Measurements from ENCODE around the gene PLA2G2F. TPM values are rescaled to one million over a fixed set of nuclear protein-coding genes. Genes with fewer than 3 reads are reported as not detected.

The PLA2G2F gene
- total and polyA plus RNA-seq, 3 donors from 2014 or later: not detected

DNA sequence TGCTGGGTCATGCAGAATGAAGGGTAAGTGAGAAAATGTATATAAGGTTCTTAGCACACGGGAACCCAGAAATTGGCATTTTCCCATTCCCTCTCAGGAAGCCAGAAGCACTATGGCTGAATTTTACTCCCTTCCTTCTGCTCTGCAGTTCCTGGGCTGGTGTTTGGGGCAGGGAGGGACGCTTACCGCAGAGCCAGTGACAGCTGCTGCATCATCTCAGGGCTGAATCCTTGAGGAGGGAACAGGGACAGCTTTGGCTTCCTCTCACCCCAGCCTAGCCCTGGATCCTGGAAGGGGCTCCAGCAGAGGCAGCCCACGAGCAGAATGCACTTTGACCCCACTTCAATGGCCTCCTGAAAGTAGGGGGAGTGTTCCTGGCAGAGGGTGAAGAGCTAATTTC is 31.8 kb upstream of the PLA2G2F start:
- TF ChIP-seq, protein P1, sequence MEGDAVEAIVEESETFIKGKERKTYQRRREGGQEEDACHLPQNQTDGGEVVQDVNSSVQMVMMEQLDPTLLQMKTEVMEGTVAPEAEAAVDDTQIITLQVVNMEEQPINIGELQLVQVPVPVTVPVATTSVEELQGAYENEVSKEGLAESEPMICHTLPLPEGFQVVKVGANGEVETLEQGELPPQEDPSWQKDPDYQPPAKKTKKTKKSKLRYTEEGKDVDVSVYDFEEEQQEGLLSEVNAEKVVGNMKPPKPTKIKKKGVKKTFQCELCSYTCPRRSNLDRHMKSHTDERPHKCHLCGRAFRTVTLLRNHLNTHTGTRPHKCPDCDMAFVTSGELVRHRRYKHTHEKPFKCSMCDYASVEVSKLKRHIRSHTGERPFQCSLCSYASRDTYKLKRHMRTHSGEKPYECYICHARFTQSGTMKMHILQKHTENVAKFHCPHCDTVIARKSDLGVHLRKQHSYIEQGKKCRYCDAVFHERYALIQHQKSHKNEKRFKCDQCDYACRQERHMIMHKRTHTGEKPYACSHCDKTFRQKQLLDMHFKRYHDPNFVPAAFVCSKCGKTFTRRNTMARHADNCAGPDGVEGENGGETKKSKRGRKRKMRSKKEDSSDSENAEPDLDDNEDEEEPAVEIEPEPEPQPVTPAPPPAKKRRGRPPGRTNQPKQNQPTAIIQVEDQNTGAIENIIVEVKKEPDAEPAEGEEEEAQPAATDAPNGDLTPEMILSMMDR (IDR thresholded peaks at IDR 0.05): no peak
- TF ChIP-seq POLR2A (IDR thresholded peaks at IDR 0.05): no peak
- intact Hi-C loops (cut with DNase I; ENCODE audit: low total_unique reads): loop anchor here (10.0 kb wide), 1 partner anchor 97 kb away; no protein-coding TSS in a partner anchor
- Histone ChIP-seq H3K4me1 (peaks cover 15% of the 10 kb centered on the region), H3K27me3 (no peaks in the 10 kb centered on the region), H3K27ac (no peak overlapping the region), H3K9me3 (no peaks in the 10 kb centered on the region), H3K36me3 (ENCODE audit: low read depth, missing control alignments) (no peaks in the 10 kb centered on the region), H3K4me3 (no peak overlapping the region)
- DNase-seq: no peak
- 81 to 98% methylated on average over 4 of the region's 4 CpGs for WGBS, 2 donors

DNA sequence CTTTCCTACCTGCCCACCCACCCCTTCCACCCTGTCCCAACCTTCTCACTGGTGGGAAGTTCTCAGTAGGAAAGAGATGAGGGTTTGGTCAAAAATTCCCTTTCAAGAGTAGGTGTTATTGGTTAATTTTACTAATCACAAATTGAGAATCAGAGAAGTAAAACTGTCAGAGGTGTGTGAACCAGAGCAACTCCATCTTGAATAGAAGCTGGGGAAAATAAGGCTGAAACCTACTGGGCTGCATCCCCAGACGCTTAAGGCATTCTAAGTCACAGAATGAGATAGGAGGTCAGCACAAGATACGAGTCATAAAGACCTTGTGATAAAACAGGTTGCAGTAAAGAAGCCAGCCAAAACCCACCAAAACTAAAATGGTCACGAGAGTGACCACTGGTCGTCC is 31.3 kb upstream of the PLA2G2F start:
- H3K27ac ChIP-seq: no peak overlapping the region
- no peak for DNase-seq
- TF ChIP-seq POLR2A (IDR thresholded peaks at IDR 0.05): no peak
- TF ChIP-seq, protein P1 (IDR thresholded peaks at IDR 0.05): no peak
- peaks cover 15% of the 10 kb centered on the region for H3K4me1 ChIP-seq
- no peaks in the 10 kb centered on the region for H3K9me3 ChIP-seq
- H3K27me3 ChIP-seq: no peaks in the 10 kb centered on the region
- no peaks in the 10 kb centered on the region for H3K36me3 ChIP-seq (ENCODE audit: low read depth, missing control alignments)
- 35 to 53% methylated on average over 4 of the region's 4 CpGs for WGBS, 2 donors
- intact Hi-C loops (cut with DNase I; ENCODE audit: low total_unique reads): loop anchor here (10.0 kb wide), 1 partner anchor 97 kb away; no protein-coding TSS in a partner anchor
- H3K4me3 ChIP-seq: no peak overlapping the region

DNA sequence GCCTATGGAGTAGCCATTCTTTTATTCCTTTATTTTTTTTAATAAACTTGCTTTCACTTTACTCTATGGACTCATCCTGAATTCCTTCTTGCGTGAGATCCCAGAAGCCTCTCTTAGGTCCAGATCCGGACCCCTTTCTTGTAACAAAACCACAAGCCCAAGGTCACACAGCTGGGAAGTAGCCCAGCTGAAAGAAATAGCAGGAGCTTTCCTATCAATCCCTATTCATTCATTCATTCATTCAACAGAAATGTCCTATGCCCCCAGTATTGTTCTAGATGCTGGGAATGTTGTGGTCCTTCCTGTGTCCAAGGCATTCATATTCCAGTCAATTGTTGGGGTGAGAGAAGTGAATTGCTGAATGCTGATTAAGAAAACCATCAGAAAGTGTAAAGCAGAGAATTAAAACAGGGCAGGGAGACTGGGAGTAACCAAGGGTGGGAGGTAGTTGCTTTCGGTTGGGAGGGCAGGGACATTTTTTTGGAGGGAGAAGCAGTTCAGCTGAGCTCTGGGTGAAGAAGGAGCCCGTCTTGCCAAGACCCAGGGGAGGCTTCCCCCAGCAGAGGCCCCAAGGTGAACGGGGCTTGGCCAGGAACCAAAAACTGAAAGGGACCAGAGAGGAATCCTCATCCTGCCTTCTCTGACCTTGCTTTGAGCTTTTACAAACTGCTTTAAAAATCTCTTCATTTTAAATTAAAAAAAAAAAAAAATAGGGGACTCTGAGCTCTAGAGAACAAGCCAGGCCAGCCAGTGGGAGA is 30.6 kb upstream of the PLA2G2F start:
- peaks cover 15% of the 10 kb centered on the region for H3K4me1 ChIP-seq
- no peaks in the 10 kb centered on the region for H3K27me3 ChIP-seq
- H3K4me3 ChIP-seq: no peak overlapping the region
- no peak for DNase-seq
- H3K9me3 ChIP-seq: no peaks in the 10 kb centered on the region
- intact Hi-C loops (cut with DNase I; ENCODE audit: low total_unique reads): loop anchor here (10.0 kb wide), 1 partner anchor 96 kb away; no protein-coding TSS in a partner anchor
- no peak overlapping the region for H3K27ac ChIP-seq
- no peaks in the 10 kb centered on the region for H3K36me3 ChIP-seq (ENCODE audit: low read depth, missing control alignments)
- 31 to 35% methylated on average over 5 of the region's 5 CpGs for WGBS, 2 donors
- TF ChIP-seq, protein P1 (IDR thresholded peaks at IDR 0.05): no peak
- TF ChIP-seq POLR2A (IDR thresholded peaks at IDR 0.05): no peak

DNA sequence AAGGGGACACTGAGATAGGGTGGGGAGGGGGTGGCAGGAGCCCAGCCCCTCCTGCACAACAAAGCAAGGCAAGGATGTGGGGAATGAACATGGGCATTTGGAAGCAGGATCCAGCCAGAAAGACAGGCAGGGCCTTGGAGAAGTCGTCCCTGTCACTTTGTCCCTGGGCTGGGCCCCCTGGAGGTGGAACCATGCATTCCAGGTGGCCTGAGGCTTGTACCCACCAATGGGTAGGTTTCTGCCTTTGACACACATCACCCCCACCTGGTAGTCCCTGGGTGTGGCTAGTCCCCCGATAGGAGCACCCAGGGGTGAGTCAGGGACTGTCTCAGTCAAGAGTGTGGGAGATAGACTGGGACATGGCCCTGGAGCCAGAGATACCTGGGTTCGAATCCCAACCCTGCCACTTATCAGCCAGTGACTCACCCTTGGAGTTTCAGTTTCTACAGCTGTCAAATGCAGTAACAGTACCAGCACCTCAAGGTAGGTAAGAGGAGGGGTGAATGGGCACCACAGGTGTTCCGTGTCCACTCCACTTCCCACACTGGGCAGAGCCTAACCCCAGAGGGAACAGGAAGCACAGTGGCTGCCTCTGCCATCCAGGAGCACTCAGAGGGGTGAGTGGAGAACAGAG is 29.8 kb upstream of the PLA2G2F start:
- no peak for DNase-seq
- no peaks in the 10 kb centered on the region for H3K9me3 ChIP-seq
- intact Hi-C loops (cut with DNase I; ENCODE audit: low total_unique reads): loop anchor here (10.0 kb wide), 1 partner anchor 95 kb away; no protein-coding TSS in a partner anchor
- H3K27me3 ChIP-seq: no peaks in the 10 kb centered on the region
- peaks cover 15% of the 10 kb centered on the region for H3K4me1 ChIP-seq
- no peak for TF ChIP-seq POLR2A (IDR thresholded peaks at IDR 0.05)
- TF ChIP-seq, protein P1 (IDR thresholded peaks at IDR 0.05): no peak
- WGBS, 2 donors: 83 to 86% methylated on average over 3 to 4 of the region's 4 CpGs
- H3K4me3 ChIP-seq: no peak overlapping the region
- H3K27ac ChIP-seq: no peak overlapping the region
- no peaks in the 10 kb centered on the region for H3K36me3 ChIP-seq (ENCODE audit: low read depth, missing control alignments)

Data from testis (tissue), 3 donors.